GM21737 (cell line): ENCODE results near the gene ORMDL1.
"Not testable (repeated sequence)": the region's sequence is repeated elsewhere in the genome, so short reads cannot be mapped to it uniquely, and the experiment has no call there.

ENCODE experiments used
- ATAC-seq: cut with Tn5 transposase; IDR thresholded peaks from one replicate; pipeline ENCODE4 v1.9.1; 2021; ENCODE audit warnings: mild to moderate bottlenecking, moderate library complexity; ENCODE audit not compliant: unreplicated experiment

Gene ORMDL1

DNA sequence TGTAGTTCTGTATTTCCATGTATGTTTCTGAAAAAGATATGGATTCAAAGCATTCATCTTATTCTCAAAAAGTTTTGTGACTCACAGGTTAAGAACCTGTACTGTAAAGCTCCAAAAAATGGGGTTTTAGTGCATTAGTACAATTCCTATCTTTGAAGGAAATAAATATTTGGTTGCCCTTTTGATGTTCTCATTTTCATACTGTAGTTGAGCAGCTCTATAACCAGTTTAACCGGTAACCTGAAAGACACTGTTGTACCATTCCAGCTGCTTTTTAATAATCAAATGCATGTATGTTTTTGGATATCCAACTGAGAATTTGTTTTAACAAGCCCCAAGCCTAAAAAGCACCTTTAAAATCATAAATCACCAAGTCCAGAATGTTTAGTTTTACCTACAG, 11.9 kb downstream of the ORMDL1 start:
- no peak for ATAC-seq

DNA sequence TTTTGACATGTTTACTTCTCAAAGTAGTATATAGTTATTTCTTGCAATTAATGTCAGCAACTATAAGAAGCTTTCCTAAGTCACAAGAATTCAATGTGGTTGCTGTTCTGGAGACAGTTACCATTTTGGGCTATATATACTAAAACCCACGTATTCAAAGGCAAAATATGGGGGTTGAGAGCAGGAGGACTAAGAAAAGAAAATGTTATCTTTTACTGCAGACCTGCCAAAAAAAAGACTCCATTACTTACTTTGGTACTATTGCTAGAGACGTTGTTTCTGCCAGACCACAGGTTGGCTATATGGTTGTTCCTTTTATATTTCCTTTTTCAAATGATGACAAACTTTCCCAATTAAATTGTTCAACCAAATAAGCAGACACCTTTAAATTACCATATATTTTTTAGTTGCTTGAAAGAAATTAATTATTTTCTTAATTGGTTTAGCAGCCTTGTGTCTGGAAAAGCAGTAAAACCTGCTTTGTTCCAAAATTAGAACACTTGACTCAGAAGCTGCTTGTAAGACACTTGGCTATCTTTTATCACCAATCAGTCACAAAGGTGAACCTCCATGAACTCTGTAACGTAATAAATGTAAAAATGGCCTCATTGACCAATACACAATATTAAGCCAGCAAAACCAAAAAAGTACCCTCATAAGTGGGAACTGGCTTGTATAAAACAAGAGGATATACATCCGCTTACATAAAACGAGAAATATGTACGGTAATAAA, 13.4 kb downstream of the ORMDL1 start:
- ATAC-seq: no peak

DNA sequence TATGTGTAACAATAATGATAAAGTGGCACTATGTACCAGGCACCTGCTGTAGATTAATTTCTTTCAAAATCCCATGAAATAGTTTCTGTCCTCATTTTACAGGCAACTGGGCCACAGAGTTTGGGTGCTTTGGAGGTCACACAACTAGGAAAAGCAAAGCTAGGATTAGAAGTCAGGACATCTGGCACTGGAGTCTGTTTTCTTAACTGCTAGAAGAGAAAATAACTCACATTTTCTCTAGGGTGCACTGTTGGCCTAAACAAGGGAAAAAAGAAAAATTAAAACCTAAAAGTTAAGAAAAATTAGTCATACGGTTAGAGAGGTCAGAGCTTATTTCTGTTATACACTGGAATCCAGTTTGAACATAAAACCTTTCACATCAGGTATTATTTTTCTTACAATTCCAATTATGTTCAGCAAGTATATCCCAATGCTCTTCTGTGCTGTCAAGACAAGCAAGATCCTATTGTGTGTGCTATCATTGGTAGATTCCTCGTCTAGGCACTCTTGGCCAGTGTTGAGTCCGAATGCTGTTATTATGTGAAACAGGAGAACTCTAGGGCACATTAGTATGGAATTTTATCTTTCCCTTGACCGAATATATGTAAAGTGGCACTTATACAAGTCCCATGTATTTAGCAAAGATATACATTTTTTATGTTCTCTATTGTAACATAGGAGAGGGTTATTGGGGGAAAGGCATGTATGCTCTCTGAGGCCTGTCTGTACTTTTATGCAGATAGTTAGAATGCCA, 20.1 kb downstream of the ORMDL1 start:
- no peak for ATAC-seq

DNA sequence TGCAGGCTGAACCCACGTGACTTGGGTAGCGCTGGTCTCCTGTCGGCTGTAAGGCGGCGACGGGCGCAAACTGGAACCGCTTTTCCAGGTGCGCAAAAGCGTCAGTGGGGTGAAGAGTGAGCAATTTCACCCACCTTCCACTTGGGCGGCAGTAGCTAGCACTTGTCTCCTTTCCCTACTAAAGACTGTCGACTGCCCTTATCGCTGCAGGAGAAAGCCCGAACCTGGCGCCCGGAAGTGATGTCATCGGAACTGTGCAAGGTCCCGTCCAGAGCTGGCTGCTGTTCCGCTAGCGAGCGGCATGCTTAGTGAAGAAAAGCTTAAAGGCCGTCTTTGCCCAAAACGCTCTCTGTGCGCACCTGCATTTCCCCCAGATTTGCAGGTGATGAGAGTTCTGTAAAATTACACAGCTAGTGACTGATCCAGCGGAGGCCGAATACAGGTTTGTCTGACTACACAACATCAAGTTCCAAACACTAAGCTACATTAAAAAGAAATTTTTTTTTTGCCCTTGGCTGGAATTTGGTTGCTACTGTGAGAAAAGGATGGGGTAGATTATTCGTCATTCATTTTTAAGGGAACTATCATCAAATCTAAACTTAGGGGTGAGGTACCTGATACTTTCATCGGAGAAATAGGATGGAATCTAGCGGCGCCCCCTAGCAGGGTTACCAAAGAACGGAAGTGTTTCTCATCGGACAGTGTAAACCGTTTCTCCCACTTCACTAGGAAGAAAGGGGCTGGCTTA, 21.4 kb downstream of the ORMDL1 start, which contains the start of gene OSGEPL1:
Gene OSGEPL1, minus strand, starts transcription at position 242 of the 748 bp plus-strand sequence. CDS start 1,152 bp downstream, outside the sequence.
- ATAC-seq: peak; percentile 95

DNA sequence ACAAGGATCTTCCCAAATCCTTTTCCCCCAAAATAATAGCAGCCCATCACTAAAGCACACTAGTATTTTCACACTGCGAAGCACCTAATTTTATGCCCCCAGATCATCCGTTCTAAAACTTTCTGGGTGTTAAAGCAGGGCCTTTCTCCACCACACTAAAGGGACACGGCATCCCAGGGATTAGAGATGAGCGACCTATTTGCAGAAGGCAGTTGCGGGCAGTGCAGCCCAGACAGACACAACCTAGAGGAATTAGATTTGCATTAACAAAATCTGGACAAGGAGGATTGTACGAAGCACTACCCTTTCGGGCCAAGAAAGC, 21.9 kb downstream of the ORMDL1 start:
- ATAC-seq: no peak

DNA sequence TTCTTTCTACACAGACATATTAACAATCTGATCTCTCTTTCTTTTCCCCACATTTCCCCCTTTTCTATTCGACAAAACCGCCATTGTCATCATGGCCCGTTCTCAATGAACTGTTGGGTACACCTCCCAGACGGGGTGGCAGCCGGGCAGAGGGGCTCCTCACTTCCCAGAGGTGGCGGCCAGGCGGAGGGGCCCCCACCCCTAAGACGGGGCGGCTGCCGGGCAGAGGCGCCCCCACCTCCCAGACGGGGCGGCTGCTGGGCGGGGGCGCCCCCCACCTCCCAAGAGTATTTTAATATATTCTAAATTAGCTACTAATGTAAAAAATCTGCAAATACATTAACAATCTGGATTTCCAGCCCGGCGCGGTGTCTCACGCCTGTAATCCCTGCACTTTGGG, 24.0 kb downstream of the ORMDL1 start:
- not testable (repeated sequence) for ATAC-seq

DNA sequence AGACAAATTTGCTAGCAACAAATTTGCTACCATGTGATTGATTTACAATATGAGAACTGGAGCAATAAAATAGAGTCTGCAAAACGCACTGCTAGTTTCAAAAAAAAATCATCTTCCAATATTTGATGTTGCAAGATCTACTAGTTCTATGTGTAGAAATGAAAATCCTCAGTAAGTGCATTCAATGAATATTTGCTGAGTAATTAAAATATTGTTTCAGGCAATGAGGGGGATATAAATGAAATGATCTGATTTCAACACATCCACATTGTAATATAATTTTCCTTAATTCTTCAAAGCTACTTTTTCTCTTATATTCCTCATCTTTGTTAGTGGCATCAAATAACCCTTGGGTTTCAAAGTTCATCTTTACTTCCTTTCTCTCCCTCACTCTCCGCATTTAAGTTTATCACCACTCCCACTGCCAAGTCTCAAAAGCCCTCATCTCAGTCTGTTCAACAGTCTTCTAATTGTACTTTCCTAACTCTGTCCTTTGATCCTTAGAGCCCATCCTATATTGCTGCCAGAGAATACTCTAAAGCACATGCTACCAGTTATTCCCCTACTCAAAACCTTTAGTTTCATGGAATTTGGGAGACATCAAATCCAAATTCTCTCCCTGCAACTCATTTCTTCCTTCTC, 27.7 kb downstream of the ORMDL1 start:
- no peak for ATAC-seq

DNA sequence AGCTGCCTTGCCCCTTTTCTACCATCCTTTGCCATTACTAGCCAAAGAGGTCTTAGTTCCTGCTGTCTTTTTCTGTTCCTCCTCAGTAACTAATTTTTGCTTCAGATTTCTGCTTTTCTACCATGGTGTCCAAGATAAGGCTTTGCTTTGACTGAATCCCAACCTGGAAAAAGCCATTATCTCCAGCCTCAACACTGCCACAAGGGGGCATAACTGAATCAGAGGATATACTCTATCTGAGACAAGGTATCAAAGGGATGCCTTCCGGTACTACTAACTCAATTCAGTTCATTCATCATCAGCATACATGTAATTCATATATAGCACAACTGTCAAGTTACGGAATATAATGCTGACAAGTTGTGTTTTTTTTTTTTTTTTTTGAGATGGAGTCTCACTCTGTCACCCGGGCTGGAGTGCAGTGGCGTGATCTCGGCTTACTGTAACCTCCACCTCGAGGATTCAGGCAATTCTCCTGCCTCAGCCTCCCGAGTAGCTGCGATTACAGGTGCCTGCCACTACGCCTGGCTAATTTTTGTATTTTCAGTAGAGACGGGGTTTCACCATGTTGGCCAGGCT, 33.0 kb downstream of the ORMDL1 start:
- ATAC-seq: no peak

DNA sequence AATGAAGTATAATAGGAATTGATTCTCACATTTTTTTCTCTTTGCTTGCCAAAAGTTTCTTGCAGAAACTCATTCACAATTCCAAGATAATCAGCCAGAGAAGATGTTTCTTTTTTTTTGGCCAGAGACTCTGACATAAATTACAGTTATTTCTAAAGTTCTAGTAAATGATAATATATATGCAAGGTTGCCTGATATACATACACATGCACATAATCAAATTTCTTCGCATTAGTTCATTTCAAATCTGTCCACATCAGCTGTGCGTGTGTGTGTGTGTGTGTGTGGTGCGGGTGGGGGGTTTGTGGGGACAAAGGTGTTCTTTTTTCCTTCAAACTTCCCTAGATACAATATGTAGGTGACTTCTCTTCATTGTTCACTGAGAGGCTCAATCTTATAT, 54.7 kb downstream of the ORMDL1 start:
- no peak for ATAC-seq

DNA sequence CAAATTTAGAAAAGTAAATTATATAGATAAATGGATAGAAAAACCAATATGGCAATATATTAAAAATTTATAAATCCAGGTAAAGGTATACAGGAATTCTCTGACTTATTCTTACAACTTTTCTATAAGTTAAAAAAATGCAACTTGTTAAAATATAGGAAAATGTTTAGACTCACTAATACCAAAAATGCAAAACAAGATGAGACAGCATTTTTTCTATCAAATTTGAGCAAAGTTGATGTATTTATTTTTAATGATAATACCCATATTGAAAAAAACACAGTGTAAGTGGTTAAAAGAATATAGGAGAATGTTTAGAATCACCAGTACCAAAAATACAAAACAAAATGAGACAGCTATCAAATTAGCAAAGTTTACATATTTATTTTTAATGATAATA, 57.3 kb downstream of the ORMDL1 start:
- ATAC-seq: no peak

DNA sequence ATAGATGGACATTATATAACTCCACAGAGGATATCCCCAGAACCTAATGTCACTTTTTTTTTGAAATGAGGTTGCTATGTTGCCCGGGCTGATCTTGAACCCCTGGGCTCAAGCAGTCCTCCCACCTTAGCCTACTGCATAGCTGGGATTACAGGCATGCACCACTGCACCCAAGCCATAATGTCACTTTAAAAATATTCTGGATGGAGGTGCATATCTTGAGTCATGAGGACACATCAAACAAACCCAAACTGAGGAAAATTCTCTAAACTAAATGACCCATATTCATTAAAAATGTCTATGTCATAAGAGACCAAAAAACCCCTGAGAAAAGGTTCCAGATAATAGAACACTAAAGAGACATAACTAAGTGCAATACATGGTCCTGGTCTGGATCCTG, 57.9 kb downstream of the ORMDL1 start:
- ATAC-seq: no peak

DNA sequence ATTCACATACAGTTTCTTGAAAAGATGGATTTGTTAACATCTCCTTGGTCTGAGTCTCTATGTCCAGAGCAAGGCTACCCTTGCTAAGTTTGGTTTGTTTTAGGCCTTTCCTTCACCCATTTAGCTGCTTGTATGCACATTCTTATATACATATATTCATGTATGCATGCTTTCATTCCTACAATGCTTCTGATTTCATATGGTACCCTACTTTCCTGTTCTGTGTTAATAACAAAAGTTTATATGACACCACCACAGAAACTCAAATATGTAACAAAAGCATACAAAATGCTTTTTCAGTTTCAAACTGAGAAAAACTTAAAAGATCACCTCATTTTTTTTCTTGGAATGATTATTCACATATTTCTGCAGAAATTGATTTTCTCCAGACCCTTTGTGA, 60.9 kb downstream of the ORMDL1 start:
- ATAC-seq: no peak
